NOMO-1 treated with dmso at 0.1 percent for 144 hours (cell line): Measurements from ENCODE around the gene LAIR2.

Source experiments
- DNase-seq: peaks from one replicate; lab custom pipeline; 2025; ENCODE audit not compliant: unreplicated experiment; lab: John Stamatoyannopoulos, UW

Gene LAIR2

DNA sequence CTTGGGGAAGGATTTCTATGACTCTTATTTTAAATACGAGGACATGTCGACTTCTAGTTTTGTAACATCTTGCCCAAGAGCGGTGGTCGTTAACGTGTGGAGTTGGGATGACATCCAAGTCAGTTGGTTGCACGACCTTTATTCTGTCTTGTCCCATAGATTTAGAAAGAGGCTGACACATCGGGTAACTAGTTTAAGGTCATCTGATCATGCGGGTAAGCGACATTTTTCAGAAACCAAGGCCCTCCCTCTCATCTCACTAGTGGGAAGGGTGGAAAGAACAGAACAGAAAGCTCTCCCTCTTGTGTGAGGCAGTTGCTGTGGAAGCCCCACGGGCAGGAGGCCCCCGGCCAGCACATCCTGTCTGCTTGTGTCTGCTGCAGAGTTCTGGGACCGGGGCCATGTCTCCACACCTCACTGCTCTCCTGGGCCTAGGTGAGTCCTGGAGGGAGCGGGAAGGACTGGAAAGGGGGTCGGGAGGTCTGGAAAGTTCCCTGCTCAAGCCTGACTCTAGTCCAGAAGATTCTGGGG lies at the start of gene LAIR2:
Gene LAIR2 (plus strand): TSS at position 314 of the 531 bp plus-strand sequence. CDS start 88 bp downstream, at position 402.
- no peak for DNase-seq

GRCh38 chr19:54453921-54454780 lies 48.5 kb upstream of the LAIR2 start:
- DNase-seq, result no peak

DNA sequence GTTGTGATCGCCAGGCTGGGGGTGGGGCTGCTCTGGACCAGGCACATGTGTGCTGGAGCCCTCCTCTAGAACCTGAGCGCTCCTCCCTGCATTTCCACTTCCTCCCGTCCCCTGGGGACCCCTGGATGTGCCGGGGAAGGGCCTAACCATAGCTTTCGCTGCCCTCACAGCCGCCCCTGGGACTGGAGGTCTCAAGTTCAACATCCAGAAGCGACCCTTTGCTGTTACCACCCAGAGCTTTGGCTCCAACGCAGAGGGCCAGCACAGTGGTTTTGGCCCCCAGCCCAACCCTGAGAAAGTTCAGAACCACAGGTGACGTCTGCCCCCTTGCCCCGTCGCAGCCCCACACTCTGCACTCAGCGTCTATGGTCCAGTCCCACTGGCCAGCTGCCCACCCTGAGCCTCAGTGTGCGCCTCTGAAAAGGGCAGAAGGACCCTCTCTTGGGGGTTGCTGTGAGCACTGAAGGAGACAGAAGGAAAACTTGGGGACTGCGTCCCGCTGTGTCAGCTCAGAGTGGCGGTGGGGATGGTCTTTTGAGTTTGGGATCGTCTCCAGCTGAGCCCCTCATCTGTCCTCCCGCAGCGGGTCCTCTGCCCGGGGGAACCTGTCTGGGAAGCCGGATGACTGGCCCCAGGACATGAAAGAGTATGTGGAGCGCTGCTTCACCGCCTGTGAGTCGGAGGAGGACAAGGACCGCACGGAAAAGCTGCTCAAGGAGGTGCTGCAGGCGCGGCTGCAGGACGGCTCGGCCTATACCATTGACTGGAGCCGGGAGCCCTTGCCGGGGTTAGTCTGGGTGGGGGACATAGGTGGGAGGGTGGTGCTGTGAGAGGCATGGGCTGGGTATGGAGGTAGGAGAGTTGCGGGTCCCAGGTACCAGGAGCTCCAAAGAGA lies 47.6 kb upstream of the LAIR2 start:
- DNase-seq, result no peak

- no peak for DNase-seq
Observed at GRCh38 chr19:54455786-54456422, 46.7 kb upstream of the LAIR2 start.

GRCh38 chr19:54456423-54457373 lies 45.9 kb upstream of the LAIR2 start:
- no peak for DNase-seq

GRCh38 chr19:54457773-54458647 lies 44.6 kb upstream of the LAIR2 start:
- DNase-seq, result no peak

GRCh38 chr19:54458648-54459281 lies 43.9 kb upstream of the LAIR2 start:
- DNase-seq, result no peak

DNA sequence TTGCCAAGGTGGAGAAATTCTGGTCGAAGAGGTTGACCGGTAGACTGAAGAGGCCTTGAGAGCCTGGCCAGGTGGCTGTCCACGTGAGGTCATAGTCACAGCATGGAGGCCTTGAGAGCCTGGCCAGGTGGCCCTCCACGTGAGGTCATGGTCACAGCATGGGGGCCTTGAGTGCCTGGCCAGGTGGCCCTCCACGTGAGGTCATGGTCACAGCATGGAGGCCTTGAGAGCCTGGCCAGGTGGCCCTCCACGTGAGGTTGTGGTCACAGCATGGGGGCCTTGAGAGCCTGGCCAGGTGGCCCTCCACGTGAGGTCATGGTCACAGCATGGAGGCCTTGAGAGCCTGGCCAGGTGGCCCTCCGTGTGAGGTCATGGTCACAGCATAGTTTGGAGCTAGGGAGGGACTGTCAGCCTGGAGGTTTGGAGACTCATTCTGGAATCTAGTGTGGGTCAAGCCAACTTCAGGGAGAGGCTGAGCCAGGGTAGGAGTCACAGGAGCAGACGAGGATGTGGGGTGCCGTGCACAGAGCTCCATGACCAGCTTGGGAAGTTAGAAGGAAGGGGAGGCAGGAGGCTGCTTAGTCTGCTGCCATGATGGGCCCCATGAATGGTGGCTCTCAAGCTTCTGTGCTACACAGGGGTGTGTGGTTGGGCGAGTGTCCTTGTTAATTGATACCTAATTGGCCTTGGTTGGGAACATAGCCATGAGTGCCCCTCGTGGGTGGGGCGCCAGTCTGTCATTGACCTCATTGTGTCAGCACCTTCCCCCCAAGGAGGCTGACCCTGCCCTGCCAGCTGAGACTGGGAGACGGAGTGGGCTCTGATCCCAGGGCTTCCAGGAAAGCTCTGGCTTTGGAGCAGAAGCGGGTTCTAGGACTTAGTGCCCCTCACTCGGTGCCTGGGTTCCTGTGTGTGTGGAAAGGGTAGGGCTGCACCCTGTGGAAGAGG lies 43.1 kb upstream of the LAIR2 start:
- DNase-seq, result no peak

GRCh38 chr19:54460230-54461005 lies 42.2 kb upstream of the LAIR2 start:
- DNase-seq, result no peak

- no peak for DNase-seq
Observed at GRCh38 chr19:54461210-54461609, 41.4 kb upstream of the LAIR2 start.

- DNase-seq, result no peak
Observed at GRCh38 chr19:54461613-54462012, 41.0 kb upstream of the LAIR2 start.

GRCh38 chr19:54462047-54462654 lies 40.5 kb upstream of the LAIR2 start:
- no peak for DNase-seq

GRCh38 chr19:54462655-54463530 lies 39.7 kb upstream of the LAIR2 start:
- DNase-seq, result peak; percentile 67

- peak; percentile 91 for DNase-seq
Observed at GRCh38 chr19:54463531-54464043, 39.0 kb upstream of the LAIR2 start, which contains the start of gene LENG9. Gene LENG9, minus strand, starts transcription at chr19:54463778. Its CDS starts 252 bp downstream, at chr19:54463526.

DNA sequence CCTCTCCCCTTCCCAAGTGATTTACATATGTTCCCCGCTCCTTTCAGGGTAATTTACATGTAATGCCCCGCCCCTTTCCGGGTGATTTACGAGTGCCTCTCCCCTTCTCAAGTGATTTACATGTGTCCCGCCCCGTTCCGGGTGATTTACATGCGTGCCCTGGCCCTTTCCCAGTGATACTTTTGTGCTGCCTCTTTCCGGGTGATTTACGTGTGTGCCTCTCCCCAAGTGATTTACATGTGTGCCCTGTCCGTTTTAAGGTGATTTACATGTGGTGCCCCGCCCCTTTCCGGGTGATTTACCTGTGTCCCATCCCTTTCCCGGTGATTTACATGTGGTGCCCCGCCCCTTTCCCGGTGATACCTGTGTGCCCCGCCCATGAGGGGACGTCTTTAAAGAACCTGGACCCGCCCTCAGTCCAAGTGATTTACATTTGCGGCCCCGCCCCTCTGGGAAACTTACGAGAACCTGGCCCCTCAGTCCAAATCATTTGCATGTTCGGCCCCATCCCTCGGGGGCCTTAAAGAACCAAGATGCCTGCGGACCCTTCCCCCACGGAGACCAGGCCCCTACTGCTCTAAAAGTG lies 38.5 kb upstream of the LAIR2 start:
- DNase-seq, result peak; percentile 91
